ENCODE results near the gene RBM42. TPM values are rescaled to one million over a fixed set of nuclear protein-coding genes. Genes with fewer than 3 reads are reported as not detected.

Gene RBM42
- total RNA-seq, 1 donor from 2014 or later, result 78.7 TPM

DNA sequence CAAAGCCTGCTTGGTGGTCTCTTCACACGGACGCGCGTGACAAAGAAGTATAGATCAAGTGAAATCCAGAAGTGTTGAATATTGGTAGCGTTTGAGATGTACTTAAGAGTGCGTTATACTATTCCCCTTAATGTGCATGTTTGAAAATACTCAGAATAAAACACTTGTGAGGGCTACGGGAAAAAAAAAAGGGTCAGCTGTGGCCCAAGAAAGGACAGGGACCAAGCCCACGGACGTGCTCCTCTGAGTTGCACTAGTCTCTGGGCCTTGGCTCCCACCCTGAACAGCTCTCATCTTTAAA is 622 bp upstream of the RBM42 start:
- Mint-ChIP-seq H3K36me3 (ENCODE audit: unreplicated experiment) (no peaks in the 10 kb centered on the region), H3K4me3 (ENCODE audit: unreplicated experiment) (peak overlapping the region; percentile 98), H3K4me1 (ENCODE audit: low read depth, unreplicated experiment) (peaks cover 2% of the 10 kb centered on the region), H3K27me3 (ENCODE audit: unreplicated experiment) (peaks cover 9% of the 10 kb centered on the region), H3K9me3 (ENCODE audit: unreplicated experiment) (peaks cover 7% of the 10 kb centered on the region), H3K27ac (ENCODE audit: unreplicated experiment) (peak overlapping the region; percentile 52)
- DNase-seq, result no peak
- TF ChIP-seq, protein P1, sequence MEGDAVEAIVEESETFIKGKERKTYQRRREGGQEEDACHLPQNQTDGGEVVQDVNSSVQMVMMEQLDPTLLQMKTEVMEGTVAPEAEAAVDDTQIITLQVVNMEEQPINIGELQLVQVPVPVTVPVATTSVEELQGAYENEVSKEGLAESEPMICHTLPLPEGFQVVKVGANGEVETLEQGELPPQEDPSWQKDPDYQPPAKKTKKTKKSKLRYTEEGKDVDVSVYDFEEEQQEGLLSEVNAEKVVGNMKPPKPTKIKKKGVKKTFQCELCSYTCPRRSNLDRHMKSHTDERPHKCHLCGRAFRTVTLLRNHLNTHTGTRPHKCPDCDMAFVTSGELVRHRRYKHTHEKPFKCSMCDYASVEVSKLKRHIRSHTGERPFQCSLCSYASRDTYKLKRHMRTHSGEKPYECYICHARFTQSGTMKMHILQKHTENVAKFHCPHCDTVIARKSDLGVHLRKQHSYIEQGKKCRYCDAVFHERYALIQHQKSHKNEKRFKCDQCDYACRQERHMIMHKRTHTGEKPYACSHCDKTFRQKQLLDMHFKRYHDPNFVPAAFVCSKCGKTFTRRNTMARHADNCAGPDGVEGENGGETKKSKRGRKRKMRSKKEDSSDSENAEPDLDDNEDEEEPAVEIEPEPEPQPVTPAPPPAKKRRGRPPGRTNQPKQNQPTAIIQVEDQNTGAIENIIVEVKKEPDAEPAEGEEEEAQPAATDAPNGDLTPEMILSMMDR (IDR thresholded peaks at IDR 0.05; ENCODE audit: partially characterized antibody, unreplicated experiment), result no peak

DNA sequence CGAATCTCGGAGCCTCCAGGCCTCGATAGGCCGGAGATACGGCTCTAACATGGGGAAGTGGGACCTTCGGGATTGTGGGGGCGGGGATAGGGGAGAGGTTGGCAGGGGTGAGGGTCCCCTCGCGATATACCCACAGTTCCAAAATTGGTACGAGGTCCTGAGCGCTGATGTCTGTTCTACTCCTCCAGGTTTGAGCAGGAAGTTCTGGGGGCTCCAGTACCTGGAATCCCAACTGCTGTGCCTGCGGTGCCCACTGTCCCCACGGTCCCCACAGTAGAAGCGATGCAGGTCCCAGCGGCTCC is 447 bp downstream of the RBM42 start:
- H3K4me1 Mint-ChIP-seq (ENCODE audit: low read depth, unreplicated experiment), result peaks cover 2% of the 10 kb centered on the region
- H3K27ac Mint-ChIP-seq (ENCODE audit: unreplicated experiment), result no peak overlapping the region
- no peaks in the 10 kb centered on the region for H3K36me3 Mint-ChIP-seq (ENCODE audit: unreplicated experiment)

DNA sequence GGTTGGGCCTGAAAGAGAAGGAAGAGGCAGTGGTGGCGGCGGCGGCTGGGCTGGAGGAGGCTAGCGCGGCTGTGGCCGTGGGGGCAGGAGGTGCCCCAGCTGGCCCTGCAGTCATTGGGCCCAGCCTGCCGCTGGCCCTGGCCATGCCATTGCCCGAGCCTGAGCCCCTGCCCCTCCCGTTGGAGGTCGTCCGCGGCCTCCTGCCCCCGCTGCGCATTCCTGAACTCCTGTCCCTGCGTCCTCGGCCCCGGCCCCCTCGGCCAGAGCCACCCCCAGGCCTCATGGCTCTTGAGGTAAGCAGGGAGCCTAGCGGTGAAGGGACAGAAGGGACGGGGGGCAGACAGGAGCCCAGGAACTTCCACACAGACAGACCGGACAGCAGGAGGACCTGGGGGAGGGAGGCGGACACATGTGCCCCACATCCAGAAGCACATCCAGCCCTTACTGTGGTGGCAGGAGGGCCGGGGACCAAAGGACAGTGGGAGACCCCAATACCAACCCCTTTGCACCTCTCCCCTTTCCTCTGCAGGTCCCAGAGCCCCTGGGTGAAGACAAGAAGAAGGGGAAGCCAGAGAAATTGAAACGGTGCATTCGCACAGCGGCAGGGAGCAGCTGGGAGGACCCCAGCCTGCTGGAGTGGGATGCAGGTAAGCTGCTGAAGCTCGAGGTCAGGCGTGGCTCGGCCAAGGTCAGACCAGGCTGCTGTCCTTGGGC is 5.0 kb downstream of the RBM42 start:
- Mint-ChIP-seq H3K27ac (ENCODE audit: unreplicated experiment) (no peak overlapping the region), H3K9me3 (ENCODE audit: unreplicated experiment) (peaks cover 3% of the 10 kb centered on the region), H3K36me3 (ENCODE audit: unreplicated experiment) (no peaks in the 10 kb centered on the region), H3K4me1 (ENCODE audit: low read depth, unreplicated experiment) (peaks cover 2% of the 10 kb centered on the region), H3K27me3 (ENCODE audit: unreplicated experiment) (peaks cover under 1% of the 10 kb centered on the region), H3K4me3 (ENCODE audit: unreplicated experiment) (no peak overlapping the region)
- DNase-seq, result no peak
- TF ChIP-seq, protein P1 (IDR thresholded peaks at IDR 0.05; ENCODE audit: partially characterized antibody, unreplicated experiment), result no peak

More for the DNA sequence above, 447 bp downstream of the RBM42 start:
- no peak for DNase-seq
- Mint-ChIP-seq H3K27me3 (ENCODE audit: unreplicated experiment) (peaks cover 5% of the 10 kb centered on the region), H3K9me3 (ENCODE audit: unreplicated experiment) (peaks cover 7% of the 10 kb centered on the region), H3K4me3 (ENCODE audit: unreplicated experiment) (peak overlapping the region; percentile 98)
- TF ChIP-seq, protein P1 (IDR thresholded peaks at IDR 0.05; ENCODE audit: partially characterized antibody, unreplicated experiment), result no peak

DNA sequence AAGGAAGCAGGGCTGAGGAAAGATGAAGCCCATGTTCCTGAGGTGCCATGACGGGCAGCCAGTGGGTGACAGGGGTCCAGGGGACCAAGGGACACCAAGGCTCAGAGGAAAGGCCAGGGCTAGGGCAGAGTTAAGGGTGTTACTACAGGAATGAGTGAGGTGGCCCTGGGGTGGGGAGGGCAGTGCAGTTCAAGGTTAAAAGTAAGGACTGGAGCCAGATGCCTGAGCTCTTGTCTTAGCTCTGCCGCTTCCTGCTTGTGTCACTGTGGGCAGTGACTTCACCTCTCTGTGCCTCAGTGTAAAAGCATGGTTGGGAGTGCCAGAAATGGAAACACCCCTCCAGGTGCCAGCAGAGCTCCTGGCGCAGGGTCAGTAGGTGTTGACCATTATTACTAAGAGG is 7.8 kb downstream of the RBM42 start:
- Mint-ChIP-seq H3K27ac (ENCODE audit: unreplicated experiment) (no peak overlapping the region), H3K27me3 (ENCODE audit: unreplicated experiment) (peaks cover 5% of the 10 kb centered on the region), H3K36me3 (ENCODE audit: unreplicated experiment) (no peaks in the 10 kb centered on the region), H3K4me3 (ENCODE audit: unreplicated experiment) (no peak overlapping the region), H3K9me3 (ENCODE audit: unreplicated experiment) (peaks cover 3% of the 10 kb centered on the region), H3K4me1 (ENCODE audit: low read depth, unreplicated experiment) (peaks cover 7% of the 10 kb centered on the region)
- no peak for DNase-seq
- TF ChIP-seq, protein P1 (IDR thresholded peaks at IDR 0.05; ENCODE audit: partially characterized antibody, unreplicated experiment), result no peak

DNA sequence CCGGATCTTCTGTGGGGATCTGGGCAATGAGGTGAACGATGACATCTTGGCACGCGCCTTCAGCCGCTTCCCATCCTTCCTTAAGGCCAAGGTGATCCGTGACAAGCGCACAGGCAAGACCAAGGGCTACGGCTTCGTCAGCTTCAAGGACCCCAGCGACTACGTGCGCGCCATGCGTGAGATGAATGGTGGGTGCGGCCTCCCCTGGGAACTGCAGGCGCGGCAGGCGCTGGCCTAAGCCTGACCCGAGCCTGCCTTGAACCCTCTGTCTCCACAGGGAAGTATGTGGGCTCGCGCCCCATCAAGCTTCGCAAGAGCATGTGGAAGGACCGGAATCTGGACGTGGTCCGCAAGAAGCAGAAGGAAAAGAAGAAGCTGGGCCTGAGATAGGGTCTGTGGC is 8.3 kb downstream of the RBM42 start:
- Mint-ChIP-seq H3K4me3 (ENCODE audit: unreplicated experiment) (no peak overlapping the region), H3K27me3 (ENCODE audit: unreplicated experiment) (peaks cover 5% of the 10 kb centered on the region), H3K9me3 (ENCODE audit: unreplicated experiment) (peaks cover 3% of the 10 kb centered on the region), H3K27ac (ENCODE audit: unreplicated experiment) (no peak overlapping the region), H3K36me3 (ENCODE audit: unreplicated experiment) (no peaks in the 10 kb centered on the region), H3K4me1 (ENCODE audit: low read depth, unreplicated experiment) (peaks cover 7% of the 10 kb centered on the region)
- DNase-seq, result no peak
- TF ChIP-seq, protein P1 (IDR thresholded peaks at IDR 0.05; ENCODE audit: partially characterized antibody, unreplicated experiment), result no peak

All from glutamatergic neuron (in vitro differentiated cells).